CD4-positive, alpha-beta memory T cell (primary cell): ENCODE data around the gene UGT1A9. TPM values are rescaled to one million over a fixed set of nuclear protein-coding genes. Genes with fewer than 3 reads are reported as not detected.

Experiments
- CTCF ChIA-PET: fragments of 350-600 bp; sonication (Branson Sonifier 250); formaldehyde crosslinking; loops from one replicate; lab custom pipeline; 2021; ENCODE audit warnings: inconsistent platforms; ENCODE audit not compliant: partially characterized antibody; lab: Charles Lee
- POLR2A ChIA-PET: fragments of 350-600 bp; sonication (Branson Sonifier 250); formaldehyde crosslinking; loops from one replicate; lab custom pipeline; 2021; ENCODE audit not compliant: partially characterized antibody; lab: Charles Lee
- DNase-seq, 5 donors: peaks; one replicate each; pipeline versions ENCODE4 v3.0.0 to v3.0.0-alpha.2; 2020 to 2022; ENCODE audit warnings: mixed read lengths in 1 of 5
- H3K27ac ChIP-seq: one replicate; pipeline ENCODE4 v1.7.0; 2013; ENCODE audit warnings: low read depth, low read length
- H3K27me3 ChIP-seq: 2 replicates; pipeline ENCODE4 v1.7.0; 2013; ENCODE audit warnings: mild to moderate bottlenecking, low read length, moderate library complexity; ENCODE audit not compliant: insufficient read depth
- H3K36me3 ChIP-seq: 2 replicates; pipeline ENCODE4 v1.7.0; 2013; ENCODE audit warnings: mild to moderate bottlenecking, low read length, moderate library complexity; ENCODE audit not compliant: insufficient read depth
- H3K4me1 ChIP-seq: 2 replicates; pipeline ENCODE4 v1.7.0; 2013; ENCODE audit warnings: mild to moderate bottlenecking, low read length, moderate library complexity; ENCODE audit not compliant: insufficient read depth
- H3K4me3 ChIP-seq, 2 donors: one replicate each; pipeline ENCODE4 v1.7.0; 2013; ENCODE audit warnings: low read length in 2 of 2, mild to moderate bottlenecking in 1 of 2
- H3K9me3 ChIP-seq, 2 donors: one replicate each; pipeline ENCODE4 v1.7.0; 2013; ENCODE audit warnings: low read length in 2 of 2, control low read depth in 1 of 2; ENCODE audit not compliant: control insufficient read depth in 1 of 2
- H3K27ac Mint-ChIP-seq, 7 donors: one replicate each; pipeline ENCODE4 v1.8.0; 2020 to 2021; ENCODE audit warnings: mixed read lengths in 7 of 7, mild to moderate bottlenecking in 6 of 7, inconsistent platforms in 3 of 7, moderate library complexity in 3 of 7
- H3K27me3 Mint-ChIP-seq, 2 donors: one replicate each; pipeline ENCODE4 v1.8.0; 2020 to 2021; ENCODE audit warnings: mixed read lengths in 2 of 2
- H3K36me3 Mint-ChIP-seq, 2 donors: one replicate each; pipeline ENCODE4 v1.8.0; 2020 to 2021; ENCODE audit warnings: mixed read lengths in 2 of 2, inconsistent platforms in 1 of 2, mild to moderate bottlenecking in 1 of 2
- H3K4me1 Mint-ChIP-seq, 4 donors: one replicate each; pipeline ENCODE4 v1.8.0; 2020 to 2021; ENCODE audit warnings: mixed read lengths in 4 of 4, mild to moderate bottlenecking in 1 of 4
- H3K4me3 Mint-ChIP-seq, 8 donors: one replicate each; pipeline ENCODE4 v1.8.0; 2020 to 2021; ENCODE audit warnings: mixed read lengths in 8 of 8, mild to moderate bottlenecking in 7 of 8, moderate library complexity in 6 of 8, inconsistent platforms in 3 of 8
- H3K9me3 Mint-ChIP-seq, 8 donors: one replicate each; pipeline ENCODE4 v1.8.0; 2020 to 2021; ENCODE audit warnings: mixed read lengths in 8 of 8, mild to moderate bottlenecking in 5 of 8, inconsistent platforms in 3 of 8, moderate library complexity in 1 of 8
- intact Hi-C: fragments of 100-400 bp; cut with micrococcal nuclease; formaldehyde crosslinking; loops from one replicate; pipeline ENCODE4 v1.15.1; 2023
- polyA plus RNA-seq, 2 donors: library from polyadenylated mRNA; unstranded; fragments of 300-500 nt; fragmentation: Illumina TruSeq; gene quantifications; one replicate each; pipeline ENCODE4 v1.2.3, GENCODE V29; 2021
- total RNA-seq, 2 experiments: library from RNA; stranded (reverse); gene quantifications; one replicate each; pipeline ENCODE4 v1.2.3, GENCODE V29; 2021

The UGT1A9 gene
- total and polyA plus RNA-seq, 4 experiments from 2014 or later: not detected

- Histone ChIP-seq H3K27me3 (no peaks in the 10 kb centered on the region), H3K27ac (no peak overlapping the region), H3K36me3 (no peaks in the 10 kb centered on the region), H3K4me3 (no peak overlapping the region), H3K4me1 (no peaks in the 10 kb centered on the region), H3K9me3 (no peaks in the 10 kb centered on the region)
- Mint-ChIP-seq H3K36me3 (no peaks in the 10 kb centered on the region), H3K4me3 (no peak overlapping the region), H3K4me1 (no peaks in the 10 kb centered on the region), H3K27me3 (peaks cover 10 to 27% of the 10 kb centered on the region in 2 donors), H3K27ac (no peak overlapping the region), H3K9me3 (peaks cover 0 to 1% (median 0%) of the 10 kb centered on the region in 8 donors)
- POLR2A ChIA-PET: no interaction called here
- intact Hi-C loops: no loop called here
- CTCF ChIA-PET: no interaction called here
- DNase-seq: no peak
Observed at GRCh38 chr2:233689501-233689900, 17.8 kb downstream of the UGT1A9 start.

- Mint-ChIP-seq H3K27ac (no peak overlapping the region), H3K4me3 (no peak overlapping the region), H3K9me3 (peaks cover 0 to 1% (median 0%) of the 10 kb centered on the region in 8 donors), H3K27me3 (peaks cover 8 to 27% of the 10 kb centered on the region in 2 donors), H3K4me1 (no peaks in the 10 kb centered on the region), H3K36me3 (no peaks in the 10 kb centered on the region)
- H3K4me1 ChIP-seq: no peaks in the 10 kb centered on the region
- intact Hi-C loops: no loop called here
- no peaks in the 10 kb centered on the region for H3K9me3 ChIP-seq
- no peaks in the 10 kb centered on the region for H3K36me3 ChIP-seq
- no peak overlapping the region for H3K27ac ChIP-seq
- H3K4me3 ChIP-seq: no peak overlapping the region
- POLR2A ChIA-PET: no interaction called here
- CTCF ChIA-PET: no interaction called here
- DNase-seq: no peak
- H3K27me3 ChIP-seq: no peaks in the 10 kb centered on the region
Observed at GRCh38 chr2:233690444-233690843, 18.7 kb downstream of the UGT1A9 start.

GRCh38 chr2:233691443-233692433, 20.0 kb downstream of the UGT1A9 start:
- no peak overlapping the region for H3K27ac ChIP-seq
- POLR2A ChIA-PET: no interaction called here
- intact Hi-C loops: no loop called here
- no peaks in the 10 kb centered on the region for H3K27me3 ChIP-seq
- Mint-ChIP-seq H3K36me3 (no peaks in the 10 kb centered on the region), H3K4me1 (no peaks in the 10 kb centered on the region), H3K4me3 (no peak overlapping the region), H3K27ac (no peak overlapping the region), H3K9me3 (peaks cover 0 to 2% (median 0%) of the 10 kb centered on the region in 8 donors), H3K27me3 (peaks cover 7 to 27% of the 10 kb centered on the region in 2 donors)
- no peak overlapping the region for H3K4me3 ChIP-seq
- CTCF ChIA-PET: no interaction called here
- H3K36me3 ChIP-seq: no peaks in the 10 kb centered on the region
- H3K4me1 ChIP-seq: no peaks in the 10 kb centered on the region
- no peak for DNase-seq
- H3K9me3 ChIP-seq: no peaks in the 10 kb centered on the region

GRCh38 chr2:233692648-233693047, 20.9 kb downstream of the UGT1A9 start, which contains the start of gene UGT1A6:
TSS of gene UGT1A6 (plus strand) at chr2:233692890. CDS start at chr2:233693005, 115 bp downstream.
- Mint-ChIP-seq H3K27me3 (peaks cover 10 to 27% of the 10 kb centered on the region in 2 donors), H3K36me3 (no peaks in the 10 kb centered on the region), H3K4me1 (no peaks in the 10 kb centered on the region), H3K9me3 (peaks cover 0 to 2% (median 0%) of the 10 kb centered on the region in 8 donors), H3K4me3 (no peak within 1 kb of the TSS), H3K27ac (no peak within 1 kb of the TSS)
- H3K9me3 ChIP-seq: no peaks in the 10 kb centered on the region
- no peak within 1 kb of the TSS for H3K27ac ChIP-seq
- intact Hi-C loops: no loop called here
- no peak within 1 kb of the TSS for H3K4me3 ChIP-seq
- H3K36me3 ChIP-seq: no peaks in the 10 kb centered on the region
- no peak for DNase-seq
- no peaks in the 10 kb centered on the region for H3K27me3 ChIP-seq
- H3K4me1 ChIP-seq: no peaks in the 10 kb centered on the region
- POLR2A ChIA-PET: no interaction called here
- CTCF ChIA-PET: no interaction called here

GRCh38 chr2:233693963-233694362, 22.3 kb downstream of the UGT1A9 start:
- no peaks in the 10 kb centered on the region for H3K36me3 ChIP-seq
- H3K4me1 ChIP-seq: no peaks in the 10 kb centered on the region
- no peaks in the 10 kb centered on the region for H3K9me3 ChIP-seq
- no peak overlapping the region for H3K27ac ChIP-seq
- no peaks in the 10 kb centered on the region for H3K4me1 Mint-ChIP-seq
- H3K27me3 Mint-ChIP-seq: peaks cover 6 to 18% of the 10 kb centered on the region in 2 donors
- no peak overlapping the region for H3K4me3 ChIP-seq
- no peak overlapping the region for H3K4me3 Mint-ChIP-seq
- ChIA-PET CTCF (no interaction called here), POLR2A (no interaction called here)
- peak overlapping the region in 1 of 7 donors; percentile 44 for H3K27ac Mint-ChIP-seq
- H3K27me3 ChIP-seq: no peaks in the 10 kb centered on the region
- no peak for DNase-seq
- no peaks in the 10 kb centered on the region for H3K36me3 Mint-ChIP-seq
- intact Hi-C loops: no loop called here
- peaks cover 0 to 2% (median 0%) of the 10 kb centered on the region in 8 donors for H3K9me3 Mint-ChIP-seq

- Histone ChIP-seq H3K36me3 (no peaks in the 10 kb centered on the region), H3K4me1 (no peaks in the 10 kb centered on the region), H3K27ac (no peak overlapping the region), H3K9me3 (no peaks in the 10 kb centered on the region), H3K27me3 (no peaks in the 10 kb centered on the region), H3K4me3 (no peak overlapping the region)
- ChIA-PET POLR2A (no interaction called here), CTCF (no interaction called here)
- Mint-ChIP-seq H3K9me3 (peaks cover 0 to 2% (median 0%) of the 10 kb centered on the region in 8 donors), H3K27ac (no peak overlapping the region), H3K4me1 (no peaks in the 10 kb centered on the region), H3K36me3 (no peaks in the 10 kb centered on the region), H3K27me3 (peaks cover 2 to 10% of the 10 kb centered on the region in 2 donors), H3K4me3 (no peak overlapping the region)
- intact Hi-C loops: no loop called here
- DNase-seq: no peak
Observed at GRCh38 chr2:233698740-233699139, 27.0 kb downstream of the UGT1A9 start.

GRCh38 chr2:233699424-233700027, 27.8 kb downstream of the UGT1A9 start:
- Histone ChIP-seq H3K4me3 (no peak overlapping the region), H3K27ac (no peak overlapping the region), H3K9me3 (no peaks in the 10 kb centered on the region), H3K27me3 (no peaks in the 10 kb centered on the region), H3K4me1 (no peaks in the 10 kb centered on the region), H3K36me3 (no peaks in the 10 kb centered on the region)
- CTCF ChIA-PET: no interaction called here
- no peaks in the 10 kb centered on the region for H3K36me3 Mint-ChIP-seq
- H3K9me3 Mint-ChIP-seq: peaks cover 0 to 6% (median 2%) of the 10 kb centered on the region in 8 donors
- POLR2A ChIA-PET: no interaction called here
- peaks cover 0 to 10% of the 10 kb centered on the region in 2 donors for H3K27me3 Mint-ChIP-seq
- intact Hi-C loops: no loop called here
- no peak for DNase-seq
- H3K27ac Mint-ChIP-seq: no peak overlapping the region
- no peak overlapping the region for H3K4me3 Mint-ChIP-seq
- H3K4me1 Mint-ChIP-seq: no peaks in the 10 kb centered on the region
